Left hindlimb (tissue), 1 donor: ENCODE measurements around the gene SKI.
"Not testable (repeated sequence)": the region's sequence is repeated elsewhere in the genome, so short reads cannot be mapped to it uniquely, and the experiment has no call there.

Experiments
- DNase-seq: peaks from one replicate; pipeline ENCODE4 v3.0.0-alpha.2; 2018

Gene SKI

GRCh38 chr1:2327841-2328240 is 99.7 kb downstream of the SKI start:
- no peak for DNase-seq

- DNase-seq = no peak
Measured at GRCh38 chr1:2328676-2329455, 100.7 kb downstream of the SKI start.

GRCh38 chr1:2330035-2330434 is 101.9 kb downstream of the SKI start:
- DNase-seq = no peak

- peak; percentile 93 for DNase-seq
Measured at GRCh38 chr1:2330519-2331199, 102.5 kb downstream of the SKI start.

- no peak for DNase-seq
Measured at GRCh38 chr1:2331200-2331544, 103.1 kb downstream of the SKI start.

- DNase-seq = not testable (repeated sequence)
Measured at GRCh38 chr1:2331580-2331979, 103.5 kb downstream of the SKI start.

- no peak for DNase-seq
Measured at GRCh38 chr1:2334366-2334765, 106.2 kb downstream of the SKI start.

- no peak for DNase-seq
Measured at GRCh38 chr1:2334883-2335534, 106.9 kb downstream of the SKI start.

GRCh38 chr1:2335721-2336455 is 107.8 kb downstream of the SKI start:
- DNase-seq = no peak

- DNase-seq = no peak
Measured at GRCh38 chr1:2336499-2336898, 108.4 kb downstream of the SKI start.

GRCh38 chr1:2337081-2337480 is 109.0 kb downstream of the SKI start:
- no peak for DNase-seq

- no peak for DNase-seq
Measured at GRCh38 chr1:2337501-2337900, 109.4 kb downstream of the SKI start.

GRCh38 chr1:2339206-2340085 is 111.3 kb downstream of the SKI start:
- DNase-seq = no peak

- no peak for DNase-seq
Measured at GRCh38 chr1:2340086-2340917, 112.2 kb downstream of the SKI start.

- no peak for DNase-seq
Measured at GRCh38 chr1:2340918-2341254, 112.8 kb downstream of the SKI start.

GRCh38 chr1:2341706-2342383 is 113.7 kb downstream of the SKI start:
- no peak for DNase-seq

- no peak for DNase-seq
Measured at GRCh38 chr1:2342384-2343022, 114.4 kb downstream of the SKI start.

- peak; percentile 33 for DNase-seq
Measured at GRCh38 chr1:2343023-2343935, 115.2 kb downstream of the SKI start.

GRCh38 chr1:2344121-2344681 is 116.1 kb downstream of the SKI start:
- peak; percentile 24 for DNase-seq
